NCI-H446 treated with DMSO at 0.1 percent for 48 hours (cell line): ENCODE data around the gene ARID5B.

ENCODE experiments used
- DNase-seq: peaks from one replicate; lab custom pipeline; 2025; lab: John Stamatoyannopoulos, UW

The ARID5B gene

DNA sequence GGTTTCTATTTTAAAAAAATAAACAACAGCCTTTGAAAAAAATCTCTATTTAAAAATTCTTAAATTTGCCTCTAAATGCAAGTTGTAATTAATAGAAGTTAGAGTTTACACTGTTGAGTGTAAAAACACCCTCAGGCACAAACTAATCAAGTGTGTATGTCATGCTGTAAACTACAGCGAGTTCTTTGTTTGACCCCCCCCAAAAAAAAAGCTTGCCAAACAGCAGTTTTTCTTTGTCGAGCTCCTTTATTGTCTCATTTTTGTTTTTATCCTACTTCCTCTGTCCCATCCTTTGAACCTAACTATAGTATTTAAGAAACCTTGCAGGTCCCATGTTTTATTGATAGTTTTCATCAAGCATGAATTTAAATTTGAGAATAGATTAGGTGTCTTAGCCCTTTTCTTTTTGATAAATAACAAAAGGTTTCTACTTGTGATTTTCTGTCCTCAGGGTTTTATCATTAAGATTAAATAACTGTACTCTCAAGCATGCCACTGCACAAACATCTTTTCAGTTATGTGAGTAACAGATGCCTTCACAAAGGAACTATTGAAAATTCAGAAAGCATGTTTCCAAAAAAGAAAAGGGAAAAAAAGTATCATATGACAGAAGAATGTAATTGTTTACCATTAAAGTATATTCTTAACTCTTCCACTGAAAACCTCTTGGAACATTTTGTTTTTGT, 176.0 kb downstream of the ARID5B start:
- no peak for DNase-seq

- no peak for DNase-seq
These were observed 178.5 kb downstream of the ARID5B start for GRCh38 chr10:62079885-62080559.

- no peak for DNase-seq
These were observed 179.4 kb downstream of the ARID5B start for GRCh38 chr10:62080905-62081304.

DNA sequence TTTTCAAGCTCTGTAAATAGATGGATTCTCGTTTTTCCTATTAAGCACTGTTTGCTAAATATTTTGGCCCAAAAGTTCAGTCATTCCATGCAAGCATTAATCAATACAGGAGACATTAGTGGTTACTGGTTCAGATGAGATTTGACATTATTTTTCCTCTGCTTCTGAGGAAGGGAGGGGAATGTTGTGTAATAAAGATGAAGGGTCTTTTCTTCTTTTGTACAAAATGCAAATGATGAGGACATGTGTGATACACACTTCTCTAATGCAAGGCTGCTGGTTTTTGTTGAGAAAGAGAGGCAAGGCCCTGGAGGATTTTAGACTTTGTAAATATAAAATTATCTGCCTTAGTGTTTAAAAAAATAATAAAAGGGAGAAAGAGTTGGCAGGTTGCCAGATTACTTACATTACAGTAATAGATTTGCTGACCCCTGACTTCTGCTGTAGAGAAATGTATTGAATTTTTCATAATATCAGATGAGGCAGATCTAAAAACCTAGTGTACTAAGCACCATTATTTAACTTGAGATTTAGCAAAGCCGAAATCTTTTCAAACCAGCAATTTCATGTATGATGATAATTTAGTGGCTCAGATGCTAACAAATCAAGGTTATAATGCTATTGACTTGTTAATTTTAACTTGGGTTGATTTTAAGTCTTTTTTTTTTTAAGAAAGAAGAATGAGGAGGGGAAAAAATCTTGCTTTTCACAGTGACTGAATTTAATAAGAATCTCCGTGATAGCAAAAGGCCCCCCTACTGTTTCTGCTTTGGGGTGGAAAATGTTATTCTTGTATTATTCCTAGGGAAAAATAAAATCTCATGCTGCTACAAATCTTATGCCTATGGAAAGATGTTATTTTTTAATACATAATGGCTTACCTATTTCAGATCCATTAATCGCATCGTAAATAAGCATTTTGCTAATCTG, 180.1 kb downstream of the ARID5B start:
- DNase-seq = no peak

DNA sequence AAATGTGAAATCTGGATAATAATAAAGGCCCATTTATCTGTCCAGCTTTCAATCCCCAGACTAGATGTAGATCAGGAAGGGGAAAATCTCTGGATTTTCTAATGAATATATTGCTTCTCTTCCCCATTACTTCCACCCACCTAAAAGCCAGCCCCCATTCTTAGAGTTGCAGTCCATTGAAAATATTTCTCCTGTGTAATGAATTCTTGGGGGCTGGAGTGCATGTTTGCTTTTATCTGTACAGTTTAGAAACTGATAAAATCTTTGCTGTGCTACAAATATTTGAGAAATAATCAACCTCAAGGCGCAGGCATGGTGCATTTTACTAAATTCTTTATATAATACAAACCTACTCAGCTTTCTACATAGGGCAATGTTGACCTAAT, 180.8 kb downstream of the ARID5B start:
- DNase-seq = no peak

GRCh38 chr10:62082729-62083411, 181.4 kb downstream of the ARID5B start:
- no peak for DNase-seq

DNA sequence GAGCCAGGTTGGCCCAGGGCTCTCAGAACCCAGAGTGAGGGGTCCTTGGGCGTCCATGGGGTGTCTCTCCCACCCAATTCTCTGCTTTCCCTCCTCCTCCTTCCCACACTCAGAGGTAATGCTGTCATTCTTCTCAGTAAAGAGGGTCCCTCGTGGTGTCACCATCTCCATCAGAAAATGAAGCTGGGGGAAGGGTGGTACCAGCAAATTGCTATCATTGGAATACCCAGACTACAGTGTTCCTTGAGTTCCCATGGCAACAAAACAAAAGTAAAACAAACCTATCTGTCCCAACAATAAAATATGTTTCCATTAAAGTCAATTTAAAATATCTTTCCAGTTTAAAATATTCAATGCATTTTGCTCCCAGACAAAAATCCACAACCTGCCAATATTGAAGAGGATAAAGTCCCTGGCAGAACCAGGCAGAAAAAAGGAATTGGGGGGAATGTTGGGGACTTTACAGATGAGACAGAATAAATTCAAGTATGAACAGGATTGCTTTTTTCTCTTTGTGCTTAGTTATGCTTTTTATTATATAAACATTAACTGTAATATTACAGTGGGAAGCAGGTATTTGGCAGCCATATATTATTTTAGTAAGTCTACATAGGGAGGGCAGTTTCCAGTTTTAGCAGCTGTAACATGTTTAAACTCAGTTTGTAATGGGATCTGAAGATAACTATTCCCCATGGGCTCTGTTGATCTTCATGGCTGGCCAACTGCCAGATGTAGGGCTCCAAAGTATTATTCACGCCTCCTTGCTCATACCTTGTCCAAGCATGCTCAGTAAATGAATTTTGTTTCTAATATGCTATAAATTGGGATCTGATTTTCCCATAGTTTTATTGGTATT, 182.1 kb downstream of the ARID5B start:
- DNase-seq = peak; percentile 50

GRCh38 chr10:62084451-62084850, 183.0 kb downstream of the ARID5B start:
- no peak for DNase-seq

- no peak for DNase-seq
These were observed 183.9 kb downstream of the ARID5B start for GRCh38 chr10:62085404-62085803.

- DNase-seq = no peak
These were observed 184.3 kb downstream of the ARID5B start for GRCh38 chr10:62085821-62086220.

DNA sequence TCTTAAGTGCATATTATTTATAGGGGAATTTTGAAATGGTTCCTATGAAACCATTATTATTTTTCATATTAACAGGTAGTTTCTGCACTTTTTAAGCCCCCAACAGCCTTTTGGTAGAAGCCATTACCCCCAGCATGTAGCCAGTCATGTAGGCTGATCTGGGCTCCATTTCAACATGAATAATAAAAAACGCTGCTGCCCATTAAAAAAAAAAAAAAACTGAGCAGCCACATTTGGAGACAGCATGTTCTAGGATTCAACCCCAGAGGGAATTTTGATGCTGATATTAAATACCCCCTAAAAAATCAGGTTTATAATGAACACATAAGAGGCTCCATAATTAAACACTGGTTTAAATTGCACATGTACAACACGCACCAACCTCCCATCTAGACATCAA, 185.8 kb downstream of the ARID5B start:
- DNase-seq = no peak

DNA sequence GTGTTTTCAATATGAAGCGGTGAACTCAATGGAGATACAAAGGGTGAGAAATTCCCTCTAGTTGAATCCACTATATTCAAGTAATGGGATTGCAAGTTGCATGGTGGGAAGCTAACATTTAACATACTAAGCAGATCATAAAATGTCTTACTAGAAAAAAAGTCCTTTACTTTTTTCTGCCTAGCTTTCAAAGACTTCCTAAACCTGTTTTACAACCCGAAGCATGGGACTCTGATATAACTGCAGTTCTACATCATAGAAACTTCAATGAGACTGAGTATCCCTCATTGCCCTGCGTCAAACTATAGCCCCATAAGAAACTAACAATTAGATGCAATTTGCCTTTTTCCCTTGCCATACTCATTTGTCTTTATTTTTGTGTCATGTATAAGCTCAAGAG, 187.3 kb downstream of the ARID5B start:
- DNase-seq = no peak

GRCh38 chr10:62092301-62093030, 191.0 kb downstream of the ARID5B start:
- no peak for DNase-seq

DNA sequence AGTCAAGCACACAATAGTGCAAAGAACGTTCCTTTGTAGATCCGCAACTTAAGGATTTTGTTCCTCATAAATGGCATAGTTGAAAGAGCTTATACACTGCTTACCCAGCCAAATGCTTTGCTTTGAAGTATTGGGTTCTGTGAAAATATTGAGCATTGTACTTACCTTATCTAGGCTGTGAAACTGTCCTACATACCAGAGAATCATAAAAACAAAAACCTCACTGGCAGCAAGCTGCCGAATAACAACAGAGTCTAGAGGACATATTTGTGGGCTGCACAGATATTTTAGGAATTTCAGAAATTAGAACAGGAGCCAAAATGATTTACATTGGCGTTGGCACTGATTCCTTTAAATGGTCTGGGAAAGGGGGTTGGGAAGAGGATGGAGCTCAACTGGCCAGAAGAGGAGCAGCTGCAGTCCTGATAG, 192.4 kb downstream of the ARID5B start:
- no peak for DNase-seq

GRCh38 chr10:62095181-62096122, 194.0 kb downstream of the ARID5B start:
- DNase-seq = no peak

- no peak for DNase-seq
These were observed 194.9 kb downstream of the ARID5B start for GRCh38 chr10:62096256-62096933.

DNA sequence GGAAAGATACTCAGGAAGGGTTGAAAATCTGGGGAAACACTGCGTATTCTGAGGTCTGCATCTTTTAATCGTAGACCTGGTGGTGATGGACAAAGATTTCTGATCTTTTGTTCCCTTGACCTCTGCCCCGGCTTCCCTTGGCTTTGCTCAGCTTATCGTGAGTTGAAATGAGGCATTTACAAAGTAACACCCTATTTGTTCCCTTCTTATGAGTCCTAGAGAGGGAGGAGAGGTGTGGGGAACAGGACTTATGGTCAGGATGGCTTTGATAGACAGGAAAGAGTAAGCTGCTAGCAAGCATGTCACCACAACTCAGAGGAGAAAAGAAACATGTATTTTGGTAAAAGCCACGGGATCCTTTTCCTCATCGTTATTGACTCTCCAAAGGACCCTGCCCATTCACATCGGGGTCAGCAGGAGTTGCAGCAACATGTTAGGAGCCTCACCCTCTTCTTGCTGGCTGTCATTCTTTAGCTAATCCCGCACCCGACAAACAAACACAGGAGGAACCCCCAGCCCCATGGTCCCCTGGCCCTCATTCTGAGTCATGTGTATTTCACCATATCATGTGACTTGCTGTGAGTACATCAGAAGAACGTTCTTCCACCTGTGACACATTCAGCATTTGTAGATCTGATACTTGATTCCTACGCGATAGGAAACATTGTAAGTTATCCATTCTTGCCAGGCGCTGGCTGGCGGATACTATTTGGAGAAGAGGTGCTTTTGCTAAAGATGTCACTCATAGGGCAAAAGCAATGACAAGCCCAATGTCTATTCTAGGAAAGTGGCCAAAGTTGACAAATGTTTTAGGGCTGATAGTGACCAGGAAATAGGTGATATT, 197.0 kb downstream of the ARID5B start:
- DNase-seq = no peak

- DNase-seq = no peak
These were observed 197.8 kb downstream of the ARID5B start for GRCh38 chr10:62099299-62099698.
